Heart left ventricle (tissue), 13 donors: ENCODE data around the gene IL6R.

ENCODE experiments used
- CTCF ChIP-seq, 12 donors: fragments of 200-600 bp; sonication (generic) in 4 of 12; IDR thresholded peaks; one replicate each; pipeline versions ENCODE4 v1.5.0 to v1.8.0; 2018 to 2022; ENCODE audit warnings: antibody characterized with exemption in 12 of 12, mild to moderate bottlenecking in 5 of 12
- POLR2A ChIP-seq, 2 donors: fragments of 450-650 bp; IDR thresholded peaks; one replicate each; pipeline ENCODE4 v1.6.1; 2017; ENCODE audit warnings: antibody characterized with exemption in 2 of 2, mild to moderate bottlenecking in 2 of 2, moderate library complexity in 2 of 2
- donor health status: ischemic (EF 13 %, LVEDD 7.1; RV severe dilation, severe dysfunction).
- donor health status: DM: no; HTN: yes; CAD: no.
- donor health status: DM: no; HTN: no; CAD: no.
- donor health status: ischemic (EF 25% LVEDD 6.9; RV normal size, moderate dysfunction).
- donor health status: ischemic (EF 25% LVEDD 5.7; RV mildly dilated, moderate dysfunction).
- donor health status: ischemic (EF 35%, LVEDD 5.7; RV mildly dilated, moderate dysfunction).
- donor health status: nonischemic (EF 11% LVEDD 7.7; RV severe dilation, severe dysfunction).
- donor health status: DM: yes; HTN: yes; CAD: no.
- donor health status: PGD.
- donor health status: ischemic (EF 29% LVEDD 5.4; RV normal size, mild dysfunction).
- donor health status: nonischemic (EF 23%, LVEDD 6.1; RV moderate dilation, normal function).

- TF ChIP-seq CTCF (IDR thresholded peaks at IDR 0.05) (no peak), POLR2A (IDR thresholded peaks at IDR 0.05) (no peak)
Measured at GRCh38 chr1:154398141-154398540, 7.0 kb upstream of the IL6R start.
